Measurements from ENCODE around the gene CMIP.

The CMIP gene

DNA sequence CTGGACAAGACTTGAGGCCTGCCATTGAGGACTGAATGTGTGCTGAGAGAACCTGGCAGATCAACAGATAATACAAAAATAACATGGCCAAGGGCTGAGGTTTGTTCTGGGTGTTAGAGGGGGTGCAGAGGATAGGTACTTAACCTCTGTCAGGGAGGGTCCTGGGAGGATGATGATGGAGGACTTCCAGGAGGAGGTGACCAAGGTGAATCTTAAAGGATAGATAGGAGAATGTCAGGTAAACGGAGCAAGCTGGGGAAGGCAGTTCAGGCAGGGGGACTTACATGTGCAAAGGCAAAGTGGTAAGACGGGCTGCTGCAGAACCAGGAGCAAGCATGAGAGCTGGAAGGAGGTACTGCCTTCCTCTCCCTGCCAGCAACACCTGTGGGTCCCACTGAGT is 214.6 kb downstream of the CMIP start:
- Mint-ChIP-seq H3K27me3 (no peaks in the 10 kb centered on the region), H3K4me3 (no peak overlapping the region), H3K27ac (peak overlapping the region; percentile 47 to 67), H3K36me3 (ENCODE audit: insufficient read depth) (peaks cover 47% of the 10 kb centered on the region), H3K4me1 (ENCODE audit: low read depth in 2 of 2) (peaks cover 2 to 9% of the 10 kb centered on the region in 2 donors), H3K9me3 (no peaks in the 10 kb centered on the region)
- ATAC-seq (replicated peaks) (no peak), DNase-seq (no peak)

DNA sequence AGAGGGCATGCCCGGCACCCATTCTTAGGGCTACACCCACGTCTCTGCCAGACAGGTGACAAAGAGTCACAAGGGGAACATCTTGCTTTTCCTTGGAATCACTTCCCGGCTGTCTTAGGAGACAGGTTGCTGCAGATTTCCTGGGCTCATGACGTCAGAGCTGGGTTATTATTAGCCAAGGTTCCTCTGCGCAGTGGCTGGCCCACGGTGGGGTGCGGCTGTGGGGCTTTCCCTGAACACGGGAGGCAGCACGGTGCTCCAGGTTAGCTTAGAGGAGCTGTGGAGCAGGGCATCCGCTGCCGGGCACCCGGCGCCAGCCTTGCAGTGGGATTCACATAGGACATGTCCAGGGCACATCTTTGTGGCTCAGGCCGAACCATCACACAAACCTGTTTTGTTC is 216.5 kb downstream of the CMIP start:
- Mint-ChIP-seq H3K27me3 (no peaks in the 10 kb centered on the region), H3K36me3 (ENCODE audit: insufficient read depth) (peaks cover 56% of the 10 kb centered on the region), H3K9me3 (no peaks in the 10 kb centered on the region), H3K27ac (peak overlapping the region in 1 of 2 donors; percentile 57), H3K4me1 (ENCODE audit: low read depth in 2 of 2) (peaks cover 3 to 9% of the 10 kb centered on the region in 2 donors), H3K4me3 (no peak overlapping the region)
- ATAC-seq (replicated peaks) = no peak
- no peak for DNase-seq

DNA sequence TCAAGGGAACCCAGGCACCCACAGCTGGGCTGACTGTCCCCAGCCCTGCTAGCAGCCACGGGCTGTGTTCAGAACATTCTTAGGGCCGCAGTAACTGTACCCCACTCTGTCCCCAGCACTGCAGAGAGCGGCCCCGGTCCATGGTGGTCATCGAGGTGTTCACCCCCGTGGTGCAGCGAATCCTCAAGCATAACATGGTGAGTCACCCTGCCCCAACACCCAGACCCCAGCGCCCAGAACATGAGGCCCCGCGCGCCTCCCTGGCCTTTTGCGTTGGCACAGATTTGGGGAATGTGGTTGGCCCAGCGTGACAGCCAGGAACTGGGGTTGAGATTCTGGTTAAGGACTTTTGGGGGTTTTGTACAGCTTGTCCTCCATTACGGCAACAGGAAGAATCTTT is 219.5 kb downstream of the CMIP start:
- H3K27me3 Mint-ChIP-seq = no peaks in the 10 kb centered on the region
- H3K9me3 Mint-ChIP-seq = no peaks in the 10 kb centered on the region
- H3K36me3 Mint-ChIP-seq (ENCODE audit: insufficient read depth) = peaks cover 65% of the 10 kb centered on the region
- peaks cover 2 to 7% of the 10 kb centered on the region in 2 donors for H3K4me1 Mint-ChIP-seq (ENCODE audit: low read depth in 2 of 2)
- H3K4me3 Mint-ChIP-seq = no peak overlapping the region
- peak overlapping the region; percentile 51 to 80 for H3K27ac Mint-ChIP-seq
- ATAC-seq (replicated peaks) (no peak), DNase-seq (no peak)

DNA sequence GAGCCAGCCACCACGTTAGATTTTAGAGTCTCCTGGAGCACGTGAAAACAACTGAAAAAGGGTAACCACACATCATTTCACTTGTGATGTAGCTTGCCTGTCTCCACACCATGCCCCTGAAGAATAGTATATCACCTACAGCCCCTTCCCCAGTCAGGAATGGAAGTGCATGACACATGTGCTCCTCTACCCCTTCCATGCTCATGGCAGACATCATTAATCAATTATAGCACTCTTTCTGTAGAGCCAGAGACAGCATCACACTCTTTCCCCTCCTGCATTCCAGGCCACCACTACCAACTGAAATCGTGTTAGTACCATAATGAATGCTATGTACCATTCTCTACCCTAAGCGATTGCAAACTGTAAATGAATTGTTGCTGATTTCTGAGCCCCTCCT is 221.0 kb downstream of the CMIP start:
- peaks cover 0 to 12% of the 10 kb centered on the region in 2 donors for H3K4me1 Mint-ChIP-seq (ENCODE audit: low read depth in 2 of 2)
- H3K9me3 Mint-ChIP-seq = peaks cover 2 to 5% of the 10 kb centered on the region in 2 donors
- peaks cover 52% of the 10 kb centered on the region for H3K36me3 Mint-ChIP-seq (ENCODE audit: insufficient read depth)
- ATAC-seq (replicated peaks) (no peak), DNase-seq (no peak)
- no peaks in the 10 kb centered on the region for H3K27me3 Mint-ChIP-seq
- peak overlapping the region; percentile 74 to 89 for H3K27ac Mint-ChIP-seq
- no peak overlapping the region for H3K4me3 Mint-ChIP-seq

- H3K4me1 Mint-ChIP-seq (ENCODE audit: low read depth in 2 of 2) = peaks cover 0 to 16% of the 10 kb centered on the region in 2 donors
- H3K27me3 Mint-ChIP-seq = no peaks in the 10 kb centered on the region
- H3K4me3 Mint-ChIP-seq = no peak overlapping the region
- H3K36me3 Mint-ChIP-seq (ENCODE audit: insufficient read depth) = peaks cover 50% of the 10 kb centered on the region
- no peak for DNase-seq
- no peak for ATAC-seq (replicated peaks)
- peaks cover 2 to 5% of the 10 kb centered on the region in 2 donors for H3K9me3 Mint-ChIP-seq
- peak overlapping the region; percentile 77 to 89 for H3K27ac Mint-ChIP-seq
Observed at GRCh38 chr16:81666113-81666512, 221.5 kb downstream of the CMIP start.

DNA sequence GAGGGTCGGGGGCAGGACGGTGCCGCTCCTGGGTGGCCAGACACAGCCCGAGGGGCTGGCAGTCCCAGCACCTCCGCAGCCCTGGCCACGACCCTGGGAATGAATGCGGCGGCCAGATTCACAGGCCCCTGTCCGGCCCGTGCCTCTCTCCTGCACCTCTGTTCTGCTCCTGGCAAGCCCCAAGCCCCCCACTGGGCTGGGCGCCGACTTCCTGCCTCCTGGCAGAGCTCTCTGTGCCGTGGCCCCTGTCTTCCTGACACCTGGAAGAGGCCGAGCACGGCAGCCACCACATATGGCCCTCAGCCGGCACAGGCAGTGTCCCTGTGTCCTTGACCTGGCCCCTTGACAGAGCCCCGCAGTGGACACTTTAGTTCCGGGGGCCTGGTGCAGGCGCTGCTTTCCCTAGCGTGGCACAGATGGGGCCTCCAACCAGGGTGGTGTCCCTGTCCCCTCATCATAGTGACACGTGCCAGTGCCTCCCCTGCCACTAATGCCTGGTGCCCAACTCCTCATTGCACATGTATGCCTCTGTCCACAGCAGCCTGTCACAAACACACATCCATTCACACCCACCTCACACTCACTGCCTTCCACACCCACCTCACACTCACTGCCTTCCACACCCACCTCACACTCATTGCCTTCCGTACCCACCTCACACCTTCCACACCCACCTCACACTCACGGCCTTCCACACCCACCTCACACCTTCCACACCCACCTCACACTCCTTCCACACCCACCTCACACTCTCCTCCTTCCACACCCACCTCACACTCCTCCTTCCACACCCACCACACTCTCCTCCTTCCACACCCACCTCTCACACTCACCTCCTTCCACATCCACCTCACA is 223.9 kb downstream of the CMIP start:
- H3K27ac Mint-ChIP-seq = peak overlapping the region; percentile 83 to 85
- ATAC-seq (replicated peaks) (peak; percentile 40), DNase-seq (no peak)
- H3K4me1 Mint-ChIP-seq (ENCODE audit: low read depth in 2 of 2) = peaks cover 0 to 22% of the 10 kb centered on the region in 2 donors
- peaks cover 41% of the 10 kb centered on the region for H3K36me3 Mint-ChIP-seq (ENCODE audit: insufficient read depth)
- no peaks in the 10 kb centered on the region for H3K27me3 Mint-ChIP-seq
- peaks cover 2 to 5% of the 10 kb centered on the region in 2 donors for H3K9me3 Mint-ChIP-seq
- H3K4me3 Mint-ChIP-seq = no peak overlapping the region

DNA sequence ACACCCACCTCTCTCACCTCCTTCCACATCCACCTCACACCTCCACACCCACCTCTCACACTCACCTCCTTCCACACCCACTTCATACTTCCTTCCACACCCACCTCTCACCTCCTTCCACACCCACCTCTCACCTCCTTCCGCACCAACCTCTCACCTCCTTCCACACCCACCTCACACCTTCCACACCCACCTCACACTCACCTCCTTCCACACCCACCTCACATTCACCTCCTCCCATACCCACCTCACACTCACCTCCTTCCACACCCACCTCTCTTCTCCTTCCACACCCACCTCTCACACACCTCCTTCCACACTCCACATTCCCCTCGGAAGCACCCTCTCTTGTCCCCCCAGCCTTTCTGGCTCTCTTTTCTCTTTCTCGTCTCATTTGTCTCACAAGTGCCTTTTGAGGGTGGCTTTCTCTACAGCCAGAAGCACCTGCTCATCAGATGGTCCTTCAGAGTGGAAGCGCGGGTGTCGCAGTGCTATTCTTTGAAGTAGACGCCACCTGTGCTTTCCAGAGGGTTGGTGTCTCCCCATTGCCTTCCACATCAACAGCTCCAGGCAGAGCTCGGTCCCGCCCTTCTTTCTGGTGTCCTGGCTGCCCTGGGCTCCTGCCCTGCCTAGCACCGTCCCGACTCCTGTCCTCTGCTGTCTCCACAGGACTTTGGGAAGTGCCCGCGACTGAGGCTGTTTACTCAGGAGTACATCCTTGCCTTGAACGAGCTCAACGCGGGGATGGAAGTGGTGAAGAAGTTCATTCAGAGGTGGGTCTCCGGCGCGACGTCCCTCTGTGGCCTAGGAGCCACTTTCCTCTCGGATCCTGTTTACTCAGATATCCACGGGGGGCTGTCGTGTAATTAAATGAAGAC is 225.1 kb downstream of the CMIP start:
- no peak for ATAC-seq (replicated peaks)
- peak overlapping the region; percentile 81 to 85 for H3K27ac Mint-ChIP-seq

GRCh38 chr16:81671738-81672597 is 227.4 kb downstream of the CMIP start:
- ATAC-seq (replicated peaks) (no peak), DNase-seq (no peak)
- H3K9me3 Mint-ChIP-seq = peaks cover 2 to 5% of the 10 kb centered on the region in 2 donors
- peak overlapping the region; percentile 74 to 90 for H3K27ac Mint-ChIP-seq
- H3K4me1 Mint-ChIP-seq (ENCODE audit: low read depth in 2 of 2) = peaks cover 0 to 22% of the 10 kb centered on the region in 2 donors
- H3K27me3 Mint-ChIP-seq = no peaks in the 10 kb centered on the region
- no peak overlapping the region for H3K4me3 Mint-ChIP-seq
- peaks cover 25% of the 10 kb centered on the region for H3K36me3 Mint-ChIP-seq (ENCODE audit: insufficient read depth)

More for the DNA sequence above, 225.1 kb downstream of the CMIP start:
- H3K4me3 Mint-ChIP-seq = no peak overlapping the region
- DNase-seq = no peak
- H3K9me3 Mint-ChIP-seq = peaks cover 2 to 5% of the 10 kb centered on the region in 2 donors
- H3K4me1 Mint-ChIP-seq (ENCODE audit: low read depth in 2 of 2) = peaks cover 0 to 21% of the 10 kb centered on the region in 2 donors
- H3K27me3 Mint-ChIP-seq = no peaks in the 10 kb centered on the region
- H3K36me3 Mint-ChIP-seq (ENCODE audit: insufficient read depth) = peaks cover 30% of the 10 kb centered on the region

- ATAC-seq (replicated peaks) = no peak
- no peaks in the 10 kb centered on the region for H3K27me3 Mint-ChIP-seq
- H3K4me1 Mint-ChIP-seq (ENCODE audit: low read depth in 2 of 2) = peaks cover 5 to 34% of the 10 kb centered on the region in 2 donors
- H3K4me3 Mint-ChIP-seq = no peak overlapping the region
- H3K36me3 Mint-ChIP-seq (ENCODE audit: insufficient read depth) = peaks cover 20% of the 10 kb centered on the region
- DNase-seq = no peak
- peaks cover 2 to 5% of the 10 kb centered on the region in 2 donors for H3K9me3 Mint-ChIP-seq
- H3K27ac Mint-ChIP-seq = peak overlapping the region; percentile 74 to 90
Observed at GRCh38 chr16:81673432-81673831, 228.8 kb downstream of the CMIP start.

DNA sequence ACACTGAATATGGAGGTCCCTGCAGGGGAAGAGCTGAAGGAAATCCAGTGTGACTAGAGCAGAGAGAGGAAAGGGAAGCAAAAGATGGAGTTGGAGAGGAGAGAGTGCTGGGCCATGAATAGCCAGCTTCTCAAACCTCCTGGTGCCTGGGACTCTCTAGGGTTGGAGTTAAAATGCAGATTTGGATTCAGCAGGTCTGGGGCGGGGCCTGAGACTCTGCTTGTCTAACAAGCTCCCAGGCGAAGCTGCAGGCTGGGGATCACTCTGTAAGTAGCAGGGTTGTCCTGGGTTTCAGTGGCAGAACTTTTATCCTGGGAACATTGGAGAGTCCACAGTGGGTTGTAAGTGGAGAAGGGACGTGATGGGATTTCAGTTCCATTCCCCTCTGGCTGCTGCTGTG is 231.1 kb downstream of the CMIP start:
- H3K4me3 Mint-ChIP-seq = no peak overlapping the region

DNA sequence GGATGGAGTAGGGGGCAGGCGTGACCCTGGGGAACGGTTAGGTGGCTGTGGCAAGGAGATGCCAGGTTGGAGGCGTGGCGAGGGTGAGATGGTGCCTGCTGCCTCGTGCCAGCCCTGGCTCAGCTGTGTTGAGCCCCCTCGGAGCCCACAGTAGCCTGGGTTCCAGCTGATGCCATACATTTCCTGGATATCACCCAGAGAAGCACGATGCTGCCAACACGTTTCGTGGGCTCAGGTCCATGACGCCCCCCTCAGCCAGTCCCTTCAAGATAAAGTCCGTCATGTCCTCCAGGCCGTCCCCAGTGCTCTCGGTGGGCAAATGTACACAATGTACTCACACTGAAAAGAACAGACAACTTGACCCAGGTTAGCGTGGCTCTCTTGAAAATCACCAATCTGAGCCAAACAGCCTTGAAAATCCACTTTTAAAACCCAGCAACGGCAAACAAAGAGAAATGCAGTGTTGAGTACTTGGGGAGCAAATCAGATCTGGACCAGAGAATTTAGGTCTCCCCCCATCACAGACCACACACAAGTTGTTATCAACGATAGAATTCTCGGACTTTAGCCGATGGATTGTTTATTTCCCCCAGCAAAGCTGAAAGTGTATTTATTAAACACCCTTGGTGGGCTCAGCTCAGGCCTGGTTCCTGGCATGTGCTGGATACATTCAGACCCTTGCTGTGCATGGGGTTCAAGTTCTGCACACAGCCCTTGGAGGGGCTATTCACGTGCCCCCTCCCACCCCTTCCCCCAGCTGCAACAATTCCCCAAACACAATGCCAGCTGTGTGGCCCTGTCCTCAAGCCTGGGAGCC is 231.7 kb downstream of the CMIP start:
- Mint-ChIP-seq H3K4me1 (ENCODE audit: low read depth in 2 of 2) (peaks cover 16 to 32% of the 10 kb centered on the region in 2 donors), H3K27ac (no peak overlapping the region), H3K27me3 (no peaks in the 10 kb centered on the region), H3K36me3 (ENCODE audit: insufficient read depth) (peaks cover 28% of the 10 kb centered on the region), H3K4me3 (no peak overlapping the region), H3K9me3 (no peaks in the 10 kb centered on the region)
- no peak for DNase-seq
- no peak for ATAC-seq (replicated peaks)

More for the DNA sequence above, 231.1 kb downstream of the CMIP start:
- no peaks in the 10 kb centered on the region for H3K27me3 Mint-ChIP-seq
- peak overlapping the region in 1 of 2 donors; percentile 49 for H3K27ac Mint-ChIP-seq
- ATAC-seq (replicated peaks) (no peak), DNase-seq (no peak)
- no peaks in the 10 kb centered on the region for H3K9me3 Mint-ChIP-seq
- peaks cover 24% of the 10 kb centered on the region for H3K36me3 Mint-ChIP-seq (ENCODE audit: insufficient read depth)
- H3K4me1 Mint-ChIP-seq (ENCODE audit: low read depth in 2 of 2) = peaks cover 10 to 36% of the 10 kb centered on the region in 2 donors

Data from effector memory CD8-positive, alpha-beta T cell (primary cell).